HFFc6 (cell line): ENCODE results near the gene ARL4D. TPM values are rescaled to one million over a fixed set of nuclear protein-coding genes. Genes with fewer than 3 reads are reported as not detected.
A peak's percentile ranks its signal among the peaks of the same experiment; 100 is the strongest.
"Not testable (repeated sequence)": the region's sequence is repeated elsewhere in the genome, so short reads cannot be mapped to it uniquely, and the experiment has no call there.

Experiments used
- DNase-seq: peaks from one replicate; pipeline ENCODE4 v3.0.0-alpha.2; 2018
- H3K27ac Mint-ChIP-seq: 2 replicates; pipeline ENCODE4 v1.8.0; 2020; ENCODE audit warnings: mild to moderate bottlenecking, mixed read lengths
- H3K27me3 Mint-ChIP-seq: 2 replicates; pipeline ENCODE4 v1.8.0; 2021; ENCODE audit warnings: mild to moderate bottlenecking, moderate library complexity, mixed read lengths; ENCODE audit not compliant: insufficient read depth
- H3K36me3 Mint-ChIP-seq: 2 replicates; pipeline ENCODE4 v1.8.0; 2021; ENCODE audit warnings: low read depth, mixed read lengths
- H3K4me1 Mint-ChIP-seq: 2 replicates; pipeline ENCODE4 v1.8.0; 2020; ENCODE audit warnings: low read depth, mixed read lengths
- H3K4me3 Mint-ChIP-seq: 2 replicates; pipeline ENCODE4 v1.8.0; 2020; ENCODE audit warnings: mild to moderate bottlenecking, moderate library complexity, mixed read lengths
- H3K9me3 Mint-ChIP-seq: 2 replicates; pipeline ENCODE4 v1.8.0; 2020; ENCODE audit warnings: mild to moderate bottlenecking, mixed read lengths
- CTCF ChIP-seq: fragments of 200-600 bp; sonication (generic); IDR thresholded peaks from 2 replicates; pipeline ENCODE4 v1.5.0; 2021; ENCODE audit warnings: antibody characterized with exemption, mild to moderate bottlenecking
- total RNA-seq, 6 experiments: library from RNA; stranded (reverse); fragmentation: NEBNext Ultra II Directional; extraction: Animal tissue kit (Norgen Biotek cat#: 25700); gene quantifications; 2 replicates in 1 of 6; 3 replicates in 5 of 6; pipeline ENCODE4 v1.2.3, GENCODE V29; 2021

The ARL4D gene
- total RNA-seq, 6 experiments from 2014 or later = 24.9 to 27.5 (median 26.3) TPM

- H3K4me1 Mint-ChIP-seq = peaks cover 46% of the 10 kb centered on the region
- H3K4me3 Mint-ChIP-seq = peak overlapping the region; percentile 88
- peaks cover 11% of the 10 kb centered on the region for H3K27me3 Mint-ChIP-seq
Observed at GRCh38 chr17:43360376-43360738, 38.4 kb upstream of the ARL4D start.

GRCh38 chr17:43360739-43361505 lies 37.9 kb upstream of the ARL4D start:
- H3K27ac Mint-ChIP-seq = peak overlapping the region; percentile 100
- H3K27me3 Mint-ChIP-seq = peaks cover 11% of the 10 kb centered on the region
- H3K4me1 Mint-ChIP-seq = peaks cover 47% of the 10 kb centered on the region
- no peak for TF ChIP-seq CTCF
- DNase-seq = peak; percentile 99
- H3K36me3 Mint-ChIP-seq = no peaks in the 10 kb centered on the region
- peak overlapping the region; percentile 88 for H3K4me3 Mint-ChIP-seq
- H3K9me3 Mint-ChIP-seq = peaks cover 6% of the 10 kb centered on the region; the same call in 1 of the 2 replicates

More at GRCh38 chr17:43360376-43360738, 38.4 kb upstream of the ARL4D start:
- Mint-ChIP-seq H3K9me3 (peaks cover 6% of the 10 kb centered on the region; the same call in 1 of the 2 replicates), H3K36me3 (no peaks in the 10 kb centered on the region), H3K27ac (peak overlapping the region; percentile 100)
- TF ChIP-seq CTCF = no peak
- DNase-seq = peak; percentile 97

GRCh38 chr17:43363181-43363925 lies 35.4 kb upstream of the ARL4D start:
- DNase-seq = no peak
- Mint-ChIP-seq H3K36me3 (no peaks in the 10 kb centered on the region), H3K9me3 (peaks cover 6% of the 10 kb centered on the region; the same call in 1 of the 2 replicates), H3K4me1 (peaks cover 44% of the 10 kb centered on the region), H3K4me3 (no peak overlapping the region), H3K27me3 (peaks cover 13% of the 10 kb centered on the region), H3K27ac (no peak overlapping the region)
- no peak for TF ChIP-seq CTCF

- DNase-seq = no peak
- Mint-ChIP-seq H3K4me1 (peaks cover 44% of the 10 kb centered on the region), H3K9me3 (peaks cover 6% of the 10 kb centered on the region; the same call in 1 of the 2 replicates), H3K27me3 (peaks cover 13% of the 10 kb centered on the region), H3K4me3 (no peak overlapping the region), H3K36me3 (no peaks in the 10 kb centered on the region), H3K27ac (no peak overlapping the region)
- no peak for TF ChIP-seq CTCF
Observed at GRCh38 chr17:43363926-43364285, 34.9 kb upstream of the ARL4D start.

- TF ChIP-seq CTCF = peak; percentile 61
- Mint-ChIP-seq H3K27me3 (peaks cover 13% of the 10 kb centered on the region), H3K27ac (no peak overlapping the region), H3K9me3 (peaks cover 6% of the 10 kb centered on the region; the same call in 1 of the 2 replicates), H3K4me1 (peaks cover 44% of the 10 kb centered on the region), H3K36me3 (no peaks in the 10 kb centered on the region), H3K4me3 (no peak overlapping the region)
- DNase-seq = no peak
Observed at GRCh38 chr17:43365356-43365755, 33.4 kb upstream of the ARL4D start.

- not testable (repeated sequence) for H3K9me3 Mint-ChIP-seq, H3K27me3 Mint-ChIP-seq, H3K27ac Mint-ChIP-seq, H3K4me3 Mint-ChIP-seq, H3K36me3 Mint-ChIP-seq, DNase-seq
- H3K4me1 Mint-ChIP-seq = peaks cover 44% of the 10 kb centered on the region
Observed at GRCh38 chr17:43365921-43366320, 32.9 kb upstream of the ARL4D start.
